Measurements from ENCODE around the gene VAPA. TPM values are rescaled to one million over a fixed set of nuclear protein-coding genes. Genes with fewer than 3 reads are reported as not detected.

Gene VAPA
- 137 and 172 TPM in 2 replicates for total RNA-seq

DNA sequence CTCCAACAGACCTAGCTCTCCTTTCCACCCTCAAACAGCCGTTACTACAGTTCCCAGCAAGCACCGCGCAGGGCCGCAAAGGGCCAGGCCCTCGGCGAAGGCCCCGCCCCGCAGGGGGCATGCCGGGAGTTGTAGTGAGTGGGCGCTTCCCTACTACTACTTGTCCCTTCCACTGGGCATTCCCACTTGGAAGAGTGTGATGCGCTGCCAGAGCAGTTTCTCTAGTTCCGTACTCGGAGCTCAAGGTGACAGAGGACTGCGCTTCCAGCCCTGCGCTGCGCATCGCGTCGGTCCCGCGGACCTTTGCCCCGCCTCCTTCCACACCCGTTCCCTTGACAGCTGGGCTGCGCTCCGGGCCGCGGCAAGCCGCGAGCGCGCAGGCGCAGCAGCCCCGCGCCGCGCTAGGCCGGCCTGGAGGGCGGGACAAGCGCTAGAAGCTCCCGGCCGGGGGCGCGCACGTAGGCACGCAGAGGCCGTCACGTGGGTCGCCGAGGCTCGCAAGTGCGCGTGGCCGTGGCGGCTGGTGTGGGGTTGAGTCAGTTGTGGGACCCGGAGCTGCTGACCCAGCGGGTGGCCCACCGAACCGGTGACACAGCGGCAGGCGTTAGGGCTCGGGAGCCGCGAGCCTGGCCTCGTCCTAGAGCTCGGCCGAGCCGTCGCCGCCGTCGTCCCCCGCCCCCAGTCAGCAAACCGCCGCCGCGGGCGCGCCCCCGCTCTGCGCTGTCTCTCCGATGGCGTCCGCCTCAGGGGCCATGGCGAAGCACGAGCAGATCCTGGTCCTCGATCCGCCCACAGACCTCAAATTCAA lies at the start of gene VAPA:
VAPA (plus strand) TSS at position 491 of the 808 bp plus-strand sequence; CDS start at position 732, 241 bp downstream.
- peak; percentile 87 to 97 for DNase-seq (ENCODE audit: low read depth in 2 of 2)

- no peak for DNase-seq (ENCODE audit: low read depth in 2 of 2)
Observed at GRCh38 chr18:9865764-9866490, 47.9 kb upstream of the VAPA start.

GRCh38 chr18:9866627-9867026 lies 47.2 kb upstream of the VAPA start:
- DNase-seq (ENCODE audit: low read depth in 2 of 2), result no peak

GRCh38 chr18:9867071-9867594 lies 46.7 kb upstream of the VAPA start:
- DNase-seq (ENCODE audit: low read depth in 2 of 2), result no peak

DNA sequence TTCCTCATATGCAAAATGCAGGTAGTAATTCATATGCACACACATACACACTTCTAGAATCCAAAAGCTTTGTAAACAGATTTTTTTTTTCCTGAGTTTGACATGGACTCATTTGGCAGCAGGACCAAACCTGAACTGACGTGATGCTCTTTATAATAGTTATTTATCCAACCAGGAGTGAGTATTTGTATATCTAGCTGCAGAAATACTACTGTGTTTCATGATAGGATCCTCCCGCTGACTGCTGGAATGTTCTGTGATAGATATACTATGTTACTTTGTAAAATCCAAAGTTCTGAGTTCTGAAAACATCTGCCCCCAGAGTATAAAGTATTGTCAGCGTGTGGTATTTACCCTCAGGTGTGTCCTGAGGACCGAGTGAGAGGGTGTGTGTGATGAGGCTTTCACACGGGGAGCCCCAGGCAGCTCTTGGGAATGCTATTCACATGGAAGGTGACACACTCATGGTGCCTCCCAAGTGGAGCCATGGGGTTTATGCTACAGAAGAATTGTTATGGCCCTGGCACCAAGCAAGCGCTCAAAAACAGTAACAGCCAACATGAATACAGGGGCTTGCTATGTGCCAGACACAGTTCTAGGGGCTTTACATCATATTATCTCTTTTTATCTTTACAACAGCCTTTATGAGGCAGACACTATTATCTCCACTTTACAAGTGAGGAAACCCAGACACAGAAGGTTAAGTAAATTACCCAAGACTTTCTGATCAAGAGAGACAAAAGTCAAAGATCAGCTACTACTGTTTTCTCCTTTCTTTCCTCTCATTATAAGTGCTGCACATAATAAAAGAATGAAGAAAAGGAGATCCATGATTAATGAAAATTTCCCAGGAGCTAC lies 44.7 kb upstream of the VAPA start:
- DNase-seq (ENCODE audit: low read depth in 2 of 2), result no peak

DNA sequence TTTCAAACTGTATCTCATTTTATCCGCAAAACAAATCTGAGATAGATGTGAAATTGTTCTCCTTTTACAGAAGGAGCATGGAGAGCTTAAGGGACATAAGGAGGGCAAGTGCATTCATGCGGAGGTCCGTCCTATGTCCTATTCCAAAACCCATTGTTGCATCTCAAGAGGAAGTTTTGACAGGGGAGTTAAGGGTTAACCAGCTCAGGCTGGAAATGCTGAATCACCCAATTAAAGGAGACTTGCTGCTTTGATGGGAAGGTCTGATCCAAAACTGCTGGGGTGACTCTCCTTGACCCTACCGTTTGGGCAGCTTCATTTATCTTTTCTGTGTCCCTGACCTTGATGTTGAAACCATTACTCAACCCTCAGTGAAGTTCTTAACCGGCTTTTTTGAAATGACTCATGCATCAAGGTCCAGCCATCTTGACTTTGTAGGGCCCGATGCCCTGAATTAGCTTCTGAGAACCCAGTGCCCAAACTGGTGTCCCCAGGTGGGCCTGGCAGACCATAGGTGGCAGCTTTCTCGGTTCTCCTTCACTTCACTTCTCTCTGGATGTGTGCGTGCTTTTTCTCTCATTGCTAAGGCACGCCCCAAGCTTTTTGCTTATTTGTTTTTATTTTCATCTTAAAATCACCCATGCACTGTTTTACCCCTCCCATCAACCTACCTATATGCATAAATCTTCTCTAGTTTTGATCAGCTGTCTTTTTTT lies 43.9 kb upstream of the VAPA start:
- peak in 1 of 2 donors; percentile 23 for DNase-seq (ENCODE audit: low read depth in 2 of 2)

DNA sequence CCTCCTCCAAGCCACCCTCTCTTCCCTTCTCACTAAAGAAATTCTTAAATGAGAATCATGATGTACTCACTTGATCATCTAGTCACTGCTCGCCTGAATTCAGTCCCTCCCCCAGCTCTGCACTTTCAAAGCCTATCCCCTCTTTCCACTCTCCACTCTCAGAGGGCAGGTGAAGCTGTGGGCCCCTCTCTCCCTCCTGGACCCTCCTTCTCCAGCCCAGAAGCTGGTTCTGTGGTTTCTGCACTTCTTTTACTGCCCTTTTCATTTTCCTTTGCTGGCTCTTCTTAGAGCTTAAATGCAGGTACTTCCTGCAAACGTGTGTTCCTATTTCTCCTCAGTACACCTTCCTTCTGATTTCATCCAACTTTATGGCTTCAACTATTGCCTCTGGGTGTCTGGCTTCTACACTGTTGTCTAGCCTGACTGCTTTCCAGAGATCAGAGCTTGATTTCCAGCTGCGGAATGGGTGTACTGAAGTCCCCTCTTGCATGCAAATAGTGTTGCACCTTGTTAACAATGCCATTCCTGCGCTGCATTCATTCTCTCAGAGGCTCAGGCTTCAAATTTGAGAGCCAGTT lies 43.3 kb upstream of the VAPA start:
- DNase-seq (ENCODE audit: low read depth in 2 of 2), result no peak

DNA sequence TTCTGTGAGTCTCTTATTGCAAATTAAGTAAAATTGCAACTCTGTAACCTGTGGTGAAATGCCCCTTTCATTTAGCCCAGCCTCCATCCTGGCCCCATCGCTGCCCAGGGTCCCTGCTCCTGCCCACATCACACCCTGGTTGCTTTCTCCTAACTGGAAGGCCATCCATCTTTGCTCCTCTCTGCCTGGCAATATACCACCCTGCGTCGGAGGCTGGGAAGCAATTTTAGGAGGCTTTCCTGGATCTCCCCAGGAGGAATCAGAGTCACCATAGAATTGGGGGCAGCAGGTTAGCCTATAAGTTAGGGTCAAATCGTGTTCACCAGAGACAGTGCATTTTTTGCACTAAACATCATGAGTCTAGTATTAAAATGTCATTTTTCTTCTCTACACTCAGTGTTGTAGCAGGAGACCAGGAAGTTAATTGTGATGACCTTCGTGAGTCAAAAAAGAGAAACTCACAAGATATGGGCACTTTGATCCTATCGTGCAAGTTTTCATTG lies 42.5 kb upstream of the VAPA start:
- DNase-seq (ENCODE audit: low read depth in 2 of 2), result no peak

GRCh38 chr18:9872823-9873222 lies 41.0 kb upstream of the VAPA start:
- DNase-seq (ENCODE audit: low read depth in 2 of 2), result no peak

DNA sequence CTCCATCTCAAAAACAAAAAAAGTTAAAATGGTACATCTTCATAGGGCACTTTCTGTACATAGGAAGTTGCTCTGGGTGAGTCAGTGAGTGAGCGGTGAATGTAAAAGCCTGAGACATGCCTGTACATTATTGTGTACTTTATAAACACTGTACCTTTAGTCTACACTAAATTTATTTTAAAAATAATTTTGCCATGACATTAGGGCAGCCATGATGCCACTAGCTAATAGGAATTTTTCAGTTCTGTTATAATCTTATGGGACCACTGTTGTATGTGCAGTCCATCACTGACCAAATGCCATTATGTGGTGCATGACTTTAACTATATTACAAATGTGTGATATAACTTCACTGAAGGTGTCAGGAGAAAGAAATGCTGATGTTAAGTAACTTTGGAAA lies 39.1 kb upstream of the VAPA start:
- DNase-seq (ENCODE audit: low read depth in 2 of 2), result peak in 1 of 2 donors; percentile 24

GRCh38 chr18:9876212-9876866 lies 37.5 kb upstream of the VAPA start:
- DNase-seq (ENCODE audit: low read depth in 2 of 2), result no peak

DNA sequence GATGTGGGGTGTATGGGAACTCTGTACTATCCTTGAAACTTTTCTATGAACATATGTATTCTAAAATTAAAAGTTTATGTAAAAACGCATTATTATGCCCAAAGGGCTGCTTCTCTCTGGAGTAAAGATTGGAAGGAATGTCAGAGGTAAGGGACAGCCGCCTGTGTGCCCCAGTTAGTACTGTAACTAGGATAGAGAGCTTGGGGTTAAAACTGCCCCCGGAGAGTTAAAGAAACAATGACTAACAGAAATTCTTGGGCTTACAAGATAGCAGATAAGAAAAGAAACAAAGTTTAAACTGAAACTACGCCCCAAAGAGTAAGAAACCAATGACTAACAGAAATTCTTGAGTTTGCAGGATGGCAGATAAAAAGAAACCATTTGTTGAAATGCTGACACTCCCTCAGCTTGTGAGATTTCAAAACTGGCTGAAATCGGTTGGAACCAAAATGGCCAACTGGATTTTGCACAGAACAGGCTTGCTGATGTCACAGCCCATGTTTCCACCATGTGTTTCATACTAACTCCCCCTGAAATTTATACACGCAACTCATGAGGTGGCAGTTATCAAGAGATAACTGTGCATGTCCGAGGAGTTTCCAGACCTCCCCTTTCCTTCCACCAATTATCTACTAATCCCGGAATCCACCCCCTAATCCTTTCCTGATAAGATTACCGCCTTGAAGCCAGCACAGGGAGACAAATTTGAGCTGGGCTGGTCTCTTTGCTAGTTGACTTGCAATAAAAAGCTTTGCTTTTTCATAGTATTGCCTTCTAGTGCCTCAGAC lies 36.8 kb upstream of the VAPA start:
- DNase-seq (ENCODE audit: low read depth in 2 of 2), result peak; percentile 6 to 69

DNA sequence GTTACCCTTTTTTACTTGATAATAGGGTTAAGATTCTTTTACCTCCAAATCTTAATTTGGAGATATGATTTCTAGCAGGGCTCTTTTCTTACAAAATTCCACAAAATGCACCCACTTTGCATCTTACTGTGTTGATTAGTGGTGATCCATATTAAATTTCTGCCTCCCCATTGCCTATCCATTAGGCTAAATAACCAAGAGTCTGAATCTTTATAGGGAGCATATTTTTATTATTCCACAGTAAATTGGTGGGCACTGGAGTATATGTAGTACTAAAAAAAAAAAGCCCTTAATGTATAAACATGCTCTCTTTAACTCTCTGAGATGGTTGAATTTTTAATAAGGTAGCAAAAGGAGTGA lies 36.2 kb upstream of the VAPA start:
- DNase-seq (ENCODE audit: low read depth in 2 of 2), result no peak

GRCh38 chr18:9878095-9878494 lies 35.7 kb upstream of the VAPA start:
- no peak for DNase-seq (ENCODE audit: low read depth in 2 of 2)

- no peak for DNase-seq (ENCODE audit: low read depth in 2 of 2)
Observed at GRCh38 chr18:9878783-9879242, 35.0 kb upstream of the VAPA start.

GRCh38 chr18:9884090-9884489 lies 29.7 kb upstream of the VAPA start:
- no peak for DNase-seq (ENCODE audit: low read depth in 2 of 2)

- DNase-seq (ENCODE audit: low read depth in 2 of 2), result no peak
Observed at GRCh38 chr18:9884532-9885140, 29.2 kb upstream of the VAPA start.

DNA sequence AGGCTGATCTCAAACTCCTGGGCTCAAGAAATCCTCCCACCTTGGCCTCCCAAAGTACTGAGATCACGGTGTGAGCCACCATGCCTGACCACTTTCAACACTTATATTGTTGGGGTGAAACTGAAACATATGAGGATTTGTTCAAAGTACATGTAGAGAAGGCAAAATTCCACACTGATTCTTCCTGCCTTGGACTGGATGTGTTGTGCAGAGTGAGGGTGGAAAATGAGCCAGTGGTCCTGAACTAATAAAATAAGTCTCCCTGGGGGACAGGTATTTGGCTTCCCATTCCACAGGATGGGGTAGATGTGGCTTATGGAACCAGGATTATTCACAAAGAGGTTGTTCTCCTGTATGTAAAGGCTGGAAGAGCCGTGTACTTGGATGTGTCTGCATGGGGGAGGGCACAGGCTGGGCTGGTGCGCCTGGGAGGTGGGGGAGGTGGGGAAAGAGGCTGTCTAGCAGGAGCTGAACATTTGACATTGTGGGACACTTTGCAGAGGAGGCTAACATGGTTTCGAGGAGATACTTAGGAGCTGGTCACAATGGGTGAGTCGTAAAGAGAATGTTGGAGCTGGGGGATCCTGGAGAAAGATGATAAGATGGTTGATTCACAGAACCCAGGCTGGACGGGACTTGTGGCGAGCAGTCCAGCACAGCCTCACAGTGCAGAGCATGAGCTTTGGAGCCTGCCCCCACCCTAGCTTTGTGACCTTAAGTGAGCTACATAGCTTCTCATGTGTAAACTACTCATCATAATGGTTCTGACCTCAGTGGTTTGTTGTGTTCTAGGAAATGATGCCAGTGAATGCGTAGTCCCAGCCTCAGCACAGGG lies 28.4 kb upstream of the VAPA start, which contains the start of gene TXNDC2:
TXNDC2 (plus strand) TSS at position 804 of the 835 bp plus-strand sequence. CDS start 708 bp downstream, outside the sequence.
- DNase-seq (ENCODE audit: low read depth in 2 of 2), result no peak

Measured in dermis microvascular lymphatic vessel endothelial cell (primary cell).